NCI-H2171 (cell line): Measurements from ENCODE around the gene SLC6A18.
"Not testable (repeated sequence)": the region's sequence is repeated elsewhere in the genome, so short reads cannot be mapped to it uniquely, and the experiment has no call there.

ENCODE experiments used
- DNase-seq: peaks from one replicate; lab custom pipeline; 2025; lab: John Stamatoyannopoulos, UW

SLC6A18 gene

GRCh38 chr5:1277331-1277730 is 52.1 kb downstream of the SLC6A18 start:
- no peak for DNase-seq

DNA sequence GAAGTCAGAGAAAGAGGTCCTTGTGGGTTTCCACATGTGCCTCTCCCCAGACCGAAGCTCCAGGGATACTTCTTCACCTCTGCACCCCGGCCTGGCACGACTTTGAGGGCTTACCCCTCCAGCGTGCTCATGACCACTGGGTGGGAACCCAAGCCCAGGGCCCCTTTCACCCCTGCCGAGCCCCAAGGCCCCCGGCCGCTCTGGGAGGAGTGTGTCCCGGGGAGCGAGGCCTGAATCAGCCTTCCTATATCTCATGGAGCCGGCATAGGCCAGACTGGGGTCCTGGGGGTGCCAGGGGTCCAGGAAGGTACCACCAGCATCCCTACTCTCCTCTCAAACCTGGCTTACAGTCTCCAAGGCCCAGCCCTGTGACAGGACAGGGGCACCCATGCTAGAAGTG is 52.6 kb downstream of the SLC6A18 start:
- no peak for DNase-seq

DNA sequence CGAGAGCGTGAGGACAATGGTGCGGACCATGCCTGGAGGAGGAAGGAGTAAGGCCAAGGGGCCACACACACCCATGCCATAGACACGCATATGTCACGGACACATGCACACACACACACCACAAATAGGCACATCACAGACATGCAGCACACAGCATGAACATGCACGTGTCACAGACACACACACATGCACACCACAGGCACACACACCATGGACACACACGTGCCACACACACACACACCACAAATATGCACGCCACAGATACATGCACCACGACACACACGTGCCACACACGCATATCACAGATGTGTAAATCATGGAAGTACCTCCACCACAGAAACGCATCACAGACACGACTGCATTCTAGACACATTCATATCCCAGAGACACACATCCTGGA is 53.0 kb downstream of the SLC6A18 start:
- no peak for DNase-seq

DNA sequence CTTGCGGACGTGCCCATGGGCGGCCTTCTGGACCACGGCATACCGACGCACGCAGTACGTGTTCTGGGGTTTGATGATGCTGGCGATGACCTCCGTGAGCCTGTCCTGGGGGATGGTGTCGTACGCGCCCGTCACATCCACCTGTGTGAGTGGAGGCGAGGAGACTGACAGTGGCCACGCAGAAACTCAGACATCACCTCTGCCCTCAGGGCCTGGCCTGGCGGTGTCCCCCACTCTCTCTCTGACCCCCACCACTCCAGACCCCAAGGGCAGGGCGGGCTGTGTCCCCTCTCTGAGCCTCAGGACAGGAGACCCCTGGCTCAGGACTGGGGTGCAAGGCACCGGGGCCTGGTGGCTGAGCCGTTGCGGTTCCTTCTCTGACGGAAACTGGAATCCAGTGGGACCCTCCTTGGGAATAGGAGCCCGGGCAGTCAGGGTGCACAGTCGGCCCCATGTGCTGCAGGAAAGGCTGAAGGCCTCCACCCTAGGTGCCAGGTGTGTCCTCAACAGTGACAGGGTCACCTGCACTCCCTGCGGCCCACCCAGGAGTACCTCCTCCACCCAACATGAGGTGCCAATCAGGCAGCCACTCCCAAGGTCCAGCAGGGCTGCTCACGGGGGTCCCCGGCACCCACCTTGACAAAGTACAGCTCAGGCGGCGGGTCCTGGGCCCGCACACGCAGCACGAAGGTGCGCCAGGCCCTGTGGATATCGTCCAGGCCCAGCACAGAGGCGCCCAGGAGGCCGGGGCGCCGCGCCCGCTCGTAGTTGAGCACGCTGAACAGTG is 53.7 kb downstream of the SLC6A18 start:
- DNase-seq: no peak

DNA sequence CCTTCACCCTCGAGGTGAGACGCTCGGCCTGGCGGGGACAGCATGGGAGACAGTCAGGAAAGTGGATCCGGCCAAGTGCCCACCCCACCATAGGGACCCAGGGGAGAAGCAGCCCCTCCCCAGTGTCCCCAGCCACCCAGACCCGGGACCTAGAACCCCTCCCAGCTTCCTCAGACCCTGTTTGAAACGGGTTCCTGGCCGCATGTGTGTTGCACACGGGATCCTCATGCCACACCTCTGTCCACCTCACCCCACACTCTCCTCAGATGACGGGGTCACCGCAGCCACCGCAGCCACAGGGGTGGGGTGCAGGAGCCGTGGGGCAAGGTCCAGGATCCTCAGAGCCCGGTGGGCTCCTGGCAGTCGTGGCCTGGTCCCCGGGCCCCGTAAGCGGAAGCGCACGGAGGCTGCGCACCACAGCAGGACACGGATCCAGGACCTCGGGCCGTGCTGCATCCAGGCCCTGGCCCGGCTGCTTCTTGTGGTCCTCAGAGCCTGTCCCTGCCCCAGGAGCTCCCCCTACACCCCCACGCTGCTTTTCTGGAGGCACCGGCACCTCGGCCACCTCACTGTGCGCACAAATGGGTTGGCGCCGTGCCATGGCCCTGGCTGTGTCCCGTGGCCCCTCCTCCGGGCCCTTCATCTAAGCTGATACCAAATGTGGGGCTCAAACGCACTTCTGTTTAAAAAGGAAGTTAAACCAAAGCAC is 54.4 kb downstream of the SLC6A18 start:
- no peak for DNase-seq

DNA sequence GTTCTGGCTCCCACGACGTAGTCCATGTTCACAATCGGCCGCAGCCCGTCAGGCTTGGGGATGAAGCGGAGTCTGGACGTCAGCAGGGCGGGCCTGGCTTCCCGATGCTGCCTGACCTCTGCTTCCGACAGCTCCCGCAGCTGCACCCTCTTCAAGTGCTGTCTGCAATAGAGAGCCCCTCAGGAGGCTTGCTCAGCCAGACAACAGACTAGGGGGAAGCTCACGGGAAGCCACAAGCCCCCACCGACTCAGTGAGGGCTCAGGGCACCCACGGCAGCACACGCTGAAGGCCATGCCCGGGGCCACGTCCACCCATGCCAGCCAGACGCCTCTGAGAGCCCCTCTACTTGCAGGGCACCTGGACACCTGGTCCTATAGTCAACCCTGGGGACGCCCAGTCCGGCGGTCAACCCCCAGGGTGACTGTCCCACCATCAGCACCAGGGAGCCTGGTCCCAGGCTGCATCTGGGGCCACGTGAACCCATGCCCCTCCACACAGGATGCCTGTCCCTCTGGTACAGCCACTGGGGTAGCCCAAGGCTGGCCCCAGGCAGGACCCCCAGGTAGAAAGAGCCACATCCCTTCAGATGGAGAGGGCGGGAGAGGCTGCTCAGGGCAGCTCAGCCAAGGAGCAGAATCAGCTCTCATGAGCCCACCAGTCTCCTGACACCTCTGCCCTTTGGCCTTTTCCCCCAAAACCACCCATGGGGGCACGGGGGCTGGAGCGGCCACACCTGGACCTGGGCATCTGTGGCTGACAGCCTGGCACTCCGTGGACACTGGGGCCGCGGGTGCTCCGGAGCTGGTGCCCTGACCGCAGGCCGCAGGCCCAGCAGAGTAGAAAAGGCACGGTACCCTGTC is 55.2 kb downstream of the SLC6A18 start:
- no peak for DNase-seq

- DNase-seq: no peak
Measured at GRCh38 chr5:1281038-1281882, 56.1 kb downstream of the SLC6A18 start.

DNA sequence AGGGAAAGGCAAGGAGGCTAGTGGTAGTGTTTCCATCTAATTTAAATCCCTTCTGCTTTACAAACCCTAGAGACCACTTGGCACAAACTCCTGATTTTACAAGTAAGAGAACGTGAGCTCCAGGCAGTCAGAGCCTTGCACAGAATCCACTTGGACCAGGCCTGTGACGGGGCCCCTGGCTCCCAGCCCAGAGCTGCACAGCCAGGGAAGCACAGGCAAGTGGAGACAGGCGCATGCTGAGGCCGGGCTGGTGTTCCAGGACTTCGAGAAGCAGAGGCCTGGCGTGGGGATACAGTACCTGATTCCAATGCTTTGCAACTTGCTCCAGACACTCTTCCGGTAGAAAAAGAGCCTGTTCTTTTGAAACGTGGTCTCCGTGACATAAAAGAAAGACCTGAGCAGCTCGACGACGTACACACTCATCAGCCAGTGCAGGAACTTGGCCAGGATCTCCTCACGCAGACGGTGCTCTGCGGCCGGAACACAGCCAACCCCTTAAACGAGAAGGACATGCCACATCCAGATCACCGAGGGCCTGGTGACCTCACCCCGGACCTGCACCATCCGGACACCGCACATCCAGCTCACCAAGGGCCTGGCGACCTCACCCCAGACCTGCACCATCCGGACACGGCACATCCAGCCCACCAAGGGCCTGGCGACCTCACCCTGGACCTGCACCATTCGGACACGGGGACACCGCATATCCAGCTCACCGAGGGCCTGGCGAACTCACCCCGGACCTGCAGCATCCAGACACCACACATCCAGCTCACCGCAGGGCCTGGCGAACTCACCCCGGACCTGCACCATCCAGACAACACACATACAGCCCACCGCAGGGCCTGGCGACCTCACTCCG is 57.2 kb downstream of the SLC6A18 start:
- DNase-seq: peak; percentile 44

DNA sequence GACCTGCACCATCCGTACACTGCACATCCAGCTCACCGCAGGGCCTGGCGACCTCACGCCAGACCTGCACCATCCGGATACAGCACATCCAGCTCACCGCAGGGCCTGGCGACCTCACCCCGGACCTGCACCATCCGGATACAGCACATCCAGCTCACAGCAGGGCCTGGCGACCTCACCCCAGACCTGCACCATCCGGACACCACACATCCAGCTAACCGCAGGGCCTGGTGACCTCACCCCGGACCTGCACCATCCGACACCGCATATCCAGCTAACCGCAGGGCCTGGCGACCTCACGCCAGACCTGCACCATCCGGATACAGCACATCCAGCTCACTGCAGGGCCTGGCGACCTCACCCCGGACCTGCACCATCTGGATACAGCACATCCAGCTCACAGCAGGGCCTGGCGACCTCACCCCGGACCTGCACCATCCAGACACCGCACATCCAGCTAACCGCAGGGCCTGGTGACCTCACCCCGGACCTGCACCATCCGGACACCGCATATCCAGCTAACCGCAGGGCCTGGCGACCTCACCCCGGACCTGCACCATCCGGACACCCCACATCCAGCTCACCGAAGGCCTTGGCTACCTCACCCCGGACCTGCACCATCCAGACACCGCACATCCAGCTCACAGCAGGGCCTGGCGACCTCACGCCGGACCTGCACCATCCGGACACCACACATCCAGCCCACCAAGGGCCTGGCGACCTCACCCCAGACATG is 58.0 kb downstream of the SLC6A18 start:
- not testable (repeated sequence) for DNase-seq

- not testable (repeated sequence) for DNase-seq
Measured at GRCh38 chr5:1283729-1284041, 58.5 kb downstream of the SLC6A18 start.

DNA sequence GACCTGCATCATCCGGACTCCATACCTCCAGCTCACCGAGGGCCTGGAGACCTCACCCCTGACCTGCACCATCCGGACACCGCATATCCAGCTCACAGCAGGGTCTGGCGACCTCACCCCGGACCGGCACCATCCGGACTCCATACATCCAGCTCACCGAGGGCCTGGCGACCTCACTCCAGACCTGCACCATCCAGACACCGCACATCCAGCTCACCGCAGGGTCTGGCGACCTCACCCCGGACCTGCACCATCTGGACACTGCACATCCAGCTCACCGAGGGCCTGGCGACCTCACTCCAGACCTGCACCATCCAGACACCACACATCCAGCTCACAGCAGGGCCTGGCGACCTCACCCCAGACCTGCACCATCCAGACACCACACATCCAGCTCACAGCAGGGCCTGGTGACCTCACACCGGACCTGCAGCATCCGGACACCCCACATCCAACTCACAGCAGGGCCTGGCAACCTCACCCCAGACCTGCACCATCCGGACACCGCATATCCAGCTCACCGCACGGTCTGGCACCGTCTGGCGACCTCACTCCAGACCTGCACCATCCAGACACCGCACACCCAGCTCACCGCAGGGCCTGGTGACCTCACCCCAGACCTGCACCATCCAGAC is 59.3 kb downstream of the SLC6A18 start:
- not testable (repeated sequence) for DNase-seq

DNA sequence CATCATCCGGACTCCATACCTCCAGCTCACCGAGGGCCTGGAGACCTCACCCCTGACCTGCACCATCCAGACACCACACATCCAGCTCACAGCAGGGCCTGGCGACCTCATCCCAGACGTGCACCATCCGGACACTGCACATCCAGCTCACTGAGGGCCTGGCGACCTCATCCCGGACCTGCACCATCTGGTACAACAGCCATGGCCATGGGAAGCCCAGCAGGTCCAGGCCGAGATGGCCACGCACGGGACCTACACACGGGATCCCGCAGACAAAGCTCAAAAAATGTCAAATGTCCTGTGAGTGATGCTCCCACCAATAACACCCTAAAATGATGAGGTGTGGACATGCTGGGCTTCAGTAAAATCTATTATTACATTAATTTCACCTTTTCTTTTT is 60.0 kb downstream of the SLC6A18 start:
- DNase-seq: no peak

- DNase-seq: no peak
Measured at GRCh38 chr5:1285883-1286291, 60.7 kb downstream of the SLC6A18 start.

DNA sequence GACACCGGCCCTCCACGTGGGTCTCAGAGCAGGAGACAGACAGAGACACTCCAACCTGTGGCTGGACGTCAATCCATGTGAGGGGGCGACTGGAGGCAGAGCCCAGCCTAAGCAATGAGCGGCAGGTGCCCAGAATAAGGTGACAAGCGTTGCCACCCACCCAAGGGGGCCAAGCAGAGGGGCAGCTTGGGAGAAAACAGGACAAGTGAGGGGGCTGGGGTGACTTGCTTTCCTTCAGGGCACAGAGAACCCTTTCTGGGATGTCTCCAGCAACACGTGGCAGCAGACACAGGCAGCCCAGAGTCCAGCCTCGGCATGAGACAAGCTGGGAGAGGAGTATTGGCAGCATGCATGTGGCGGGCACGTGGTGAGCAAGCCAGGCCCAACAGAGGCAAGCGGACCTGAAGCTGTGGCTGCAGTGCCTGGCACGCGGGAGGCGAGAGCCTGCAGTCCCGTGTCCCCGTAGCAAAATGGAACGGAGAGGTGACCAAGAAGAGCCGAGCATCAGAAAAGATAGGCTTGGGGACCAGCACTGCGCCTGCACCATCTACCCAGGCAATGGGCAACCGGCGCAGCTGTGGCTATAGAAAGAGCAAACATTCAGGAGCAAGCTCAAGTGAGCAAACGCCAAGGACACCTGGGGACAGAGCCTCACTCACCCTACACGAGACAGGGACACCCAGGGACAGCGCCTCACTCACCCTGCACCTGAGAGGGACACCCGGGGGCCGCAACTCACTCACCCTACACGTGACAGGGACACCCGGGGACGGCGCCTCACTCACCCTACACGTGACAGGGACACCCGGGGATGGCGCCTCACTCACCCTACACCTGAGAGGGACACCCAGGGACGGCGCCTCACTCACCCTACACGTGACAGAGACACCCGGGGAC is 63.5 kb downstream of the SLC6A18 start:
- DNase-seq: no peak

GRCh38 chr5:1289559-1289958 is 64.4 kb downstream of the SLC6A18 start:
- DNase-seq: not testable (repeated sequence)

GRCh38 chr5:1290956-1291355 is 65.8 kb downstream of the SLC6A18 start:
- not testable (repeated sequence) for DNase-seq

DNA sequence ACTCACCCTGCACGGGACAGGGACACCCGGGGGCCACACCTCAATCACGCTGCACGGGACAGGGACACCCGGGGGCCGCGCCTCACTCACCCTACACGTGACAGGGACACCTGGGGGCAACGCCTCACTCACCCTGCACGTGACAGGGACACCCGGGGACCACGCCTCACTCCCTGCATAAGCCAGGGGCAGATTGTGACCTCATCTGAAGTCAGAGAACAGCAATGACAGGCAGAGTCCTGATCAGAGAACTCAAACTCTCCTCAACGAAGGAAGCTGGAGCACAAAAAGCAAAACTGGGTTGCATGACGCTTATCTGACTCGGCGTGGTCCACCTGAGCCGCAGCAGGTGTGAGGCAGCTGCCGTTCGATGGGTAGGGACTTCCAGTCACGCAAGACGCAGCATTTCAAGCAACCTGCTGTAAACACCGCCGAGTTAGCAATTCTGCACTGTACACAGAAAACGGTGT is 66.5 kb downstream of the SLC6A18 start:
- peak; percentile 46 for DNase-seq

- DNase-seq: no peak
Measured at GRCh38 chr5:1292139-1292538, 67.0 kb downstream of the SLC6A18 start.
